C4-2B (cell line): ENCODE data around the gene ALKBH5.

Experiments used
- ZFX ChIP-seq: fragments of 450-650 bp; IDR thresholded peaks from 2 replicates; pipeline ENCODE4 v1.6.1; 2017
- TF ChIP-seq, protein P1 (sequence below): fragments of 450-650 bp; conservative IDR thresholded peaks from 2 replicates; pipeline ENCODE4 v1.5.1; 2017; ENCODE audit warnings: mild to moderate bottlenecking

DNA sequence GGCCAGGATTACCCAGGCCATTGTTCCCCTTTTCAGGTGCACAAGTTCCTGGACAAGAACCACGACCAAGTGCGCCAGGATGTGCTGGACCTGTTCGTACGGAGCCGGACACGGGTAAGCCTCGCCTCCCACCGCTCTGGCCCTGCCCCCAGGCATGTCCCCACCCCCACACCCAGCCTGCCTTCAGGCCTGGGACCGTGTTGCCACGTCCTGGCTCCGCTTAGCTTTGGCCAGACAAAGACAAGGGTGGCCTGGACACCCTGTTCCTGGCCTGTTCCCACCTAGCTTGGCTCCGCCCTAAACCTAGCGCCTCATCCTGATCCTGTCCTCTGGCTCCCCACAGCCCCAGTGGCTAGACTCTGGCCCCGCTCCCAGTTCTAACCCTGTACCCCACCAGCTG, 44.1 kb upstream of the ALKBH5 start:
- TF ChIP-seq, protein P1, sequence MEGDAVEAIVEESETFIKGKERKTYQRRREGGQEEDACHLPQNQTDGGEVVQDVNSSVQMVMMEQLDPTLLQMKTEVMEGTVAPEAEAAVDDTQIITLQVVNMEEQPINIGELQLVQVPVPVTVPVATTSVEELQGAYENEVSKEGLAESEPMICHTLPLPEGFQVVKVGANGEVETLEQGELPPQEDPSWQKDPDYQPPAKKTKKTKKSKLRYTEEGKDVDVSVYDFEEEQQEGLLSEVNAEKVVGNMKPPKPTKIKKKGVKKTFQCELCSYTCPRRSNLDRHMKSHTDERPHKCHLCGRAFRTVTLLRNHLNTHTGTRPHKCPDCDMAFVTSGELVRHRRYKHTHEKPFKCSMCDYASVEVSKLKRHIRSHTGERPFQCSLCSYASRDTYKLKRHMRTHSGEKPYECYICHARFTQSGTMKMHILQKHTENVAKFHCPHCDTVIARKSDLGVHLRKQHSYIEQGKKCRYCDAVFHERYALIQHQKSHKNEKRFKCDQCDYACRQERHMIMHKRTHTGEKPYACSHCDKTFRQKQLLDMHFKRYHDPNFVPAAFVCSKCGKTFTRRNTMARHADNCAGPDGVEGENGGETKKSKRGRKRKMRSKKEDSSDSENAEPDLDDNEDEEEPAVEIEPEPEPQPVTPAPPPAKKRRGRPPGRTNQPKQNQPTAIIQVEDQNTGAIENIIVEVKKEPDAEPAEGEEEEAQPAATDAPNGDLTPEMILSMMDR: no peak
- TF ChIP-seq ZFX: no peak
